Uterus (tissue), 4 donors: ENCODE data around the gene COL5A3. TPM values are rescaled to one million over a fixed set of nuclear protein-coding genes. Genes with fewer than 3 reads are reported as not detected.

Experiments used
- DNase-seq, 2 donors: peaks; one replicate each; pipeline ENCODE4 v3.0.0-alpha.2; 2019 to 2020
- H3K27ac ChIP-seq, 2 donors: fragments of 200-600 bp; sonication (generic); 1 replicate in 1 of 2; 2 replicates in 1 of 2; pipeline ENCODE4 v1.5.1; 2016 to 2018
- H3K27me3 ChIP-seq, 2 donors: fragments of 200-600 bp; sonication (generic); one replicate each; pipeline ENCODE4 v1.5.1; 2018 to 2019; ENCODE audit warnings: control low read depth in 1 of 2
- H3K36me3 ChIP-seq, 2 donors: fragments of 200-600 bp; sonication (generic); one replicate each; pipeline ENCODE4 v1.5.1; 2019; ENCODE audit warnings: control low read depth in 1 of 2
- H3K4me1 ChIP-seq, 2 donors: fragments of 200-600 bp; sonication (generic); one replicate each; pipeline ENCODE4 v1.5.1; 2018 to 2019; ENCODE audit warnings: control low read depth in 1 of 2
- H3K4me3 ChIP-seq, 2 donors: fragments of 200-600 bp; sonication (generic); 1 replicate in 1 of 2; 2 replicates in 1 of 2; pipeline ENCODE4 v1.5.1; 2018 to 2019; ENCODE audit warnings: mild to moderate bottlenecking in 1 of 2
- H3K9me3 ChIP-seq, 2 donors: fragments of 200-600 bp; sonication (generic); one replicate each; pipeline ENCODE4 v1.5.1; 2019; ENCODE audit warnings: control low read depth in 1 of 2
- POLR2A ChIP-seq, 2 donors: fragments of 450-650 bp; IDR thresholded peaks; one replicate each; pipeline ENCODE4 v1.6.1; 2016; ENCODE audit warnings: antibody characterized with exemption in 2 of 2, mild to moderate bottlenecking in 1 of 2, moderate library complexity in 1 of 2
- intact Hi-C: fragments of 100-400 bp; cut with DNase I; formaldehyde crosslinking; loops from one replicate; pipeline ENCODE4 v1.15.1; 2023; ENCODE audit warnings: low total_unique reads
- total RNA-seq, 4 donors: library from RNA; depleted of rRNA in 3 of 4; stranded (reverse); fragments of >200 nt in 3 of 4; gene quantifications; one replicate each; pipeline versions ENCODE4 v1.1.0 to v1.2.4, GENCODE V29; 2014 to 2023
- TF ChIP-seq, protein P1 (sequence below), 4 experiments: fragments of 200-600 bp in 2 of 4; fragments of 450-650 bp in 2 of 4; sonication (generic) in 2 of 4; IDR thresholded peaks; one replicate each; pipeline ENCODE4 v1.5.1; 2016 to 2019; ENCODE audit warnings: antibody characterized with exemption in 4 of 4, mild to moderate bottlenecking in 2 of 4, moderate library complexity in 1 of 4
- donor health status: DM: yes; HTN: yes; CAD: no.

Gene COL5A3
- total RNA-seq, 4 donors from 2014 or later = 12.6 to 43.3 (median 25.6) TPM

DNA sequence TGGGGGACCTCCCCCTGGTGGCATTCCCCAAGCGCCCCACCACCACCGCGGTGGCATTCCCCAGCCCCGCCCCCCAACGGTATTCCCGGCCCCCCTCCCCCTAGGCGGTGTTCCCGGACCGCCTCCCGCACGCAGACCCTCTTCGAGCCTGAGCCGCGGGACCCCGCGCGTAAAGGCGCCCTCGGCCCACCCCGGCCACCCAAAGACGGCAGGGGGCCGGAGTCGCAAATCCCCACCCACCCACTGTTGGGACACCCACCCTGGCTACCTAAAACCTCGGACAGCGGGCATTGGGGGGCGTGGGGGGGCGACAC lies 96.3 kb downstream of the COL5A3 start:
- no peak for DNase-seq
- no peaks in the 10 kb centered on the region for H3K4me1 ChIP-seq
- H3K9me3 ChIP-seq = no peaks in the 10 kb centered on the region
- H3K4me3 ChIP-seq = peak overlapping the region; percentile 31 to 36
- H3K27ac ChIP-seq = no peak overlapping the region
- no peaks in the 10 kb centered on the region for H3K36me3 ChIP-seq
- TF ChIP-seq, protein P1, sequence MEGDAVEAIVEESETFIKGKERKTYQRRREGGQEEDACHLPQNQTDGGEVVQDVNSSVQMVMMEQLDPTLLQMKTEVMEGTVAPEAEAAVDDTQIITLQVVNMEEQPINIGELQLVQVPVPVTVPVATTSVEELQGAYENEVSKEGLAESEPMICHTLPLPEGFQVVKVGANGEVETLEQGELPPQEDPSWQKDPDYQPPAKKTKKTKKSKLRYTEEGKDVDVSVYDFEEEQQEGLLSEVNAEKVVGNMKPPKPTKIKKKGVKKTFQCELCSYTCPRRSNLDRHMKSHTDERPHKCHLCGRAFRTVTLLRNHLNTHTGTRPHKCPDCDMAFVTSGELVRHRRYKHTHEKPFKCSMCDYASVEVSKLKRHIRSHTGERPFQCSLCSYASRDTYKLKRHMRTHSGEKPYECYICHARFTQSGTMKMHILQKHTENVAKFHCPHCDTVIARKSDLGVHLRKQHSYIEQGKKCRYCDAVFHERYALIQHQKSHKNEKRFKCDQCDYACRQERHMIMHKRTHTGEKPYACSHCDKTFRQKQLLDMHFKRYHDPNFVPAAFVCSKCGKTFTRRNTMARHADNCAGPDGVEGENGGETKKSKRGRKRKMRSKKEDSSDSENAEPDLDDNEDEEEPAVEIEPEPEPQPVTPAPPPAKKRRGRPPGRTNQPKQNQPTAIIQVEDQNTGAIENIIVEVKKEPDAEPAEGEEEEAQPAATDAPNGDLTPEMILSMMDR (IDR thresholded peaks at IDR 0.05) = no peak
- no peak for TF ChIP-seq POLR2A (IDR thresholded peaks at IDR 0.05)
- H3K27me3 ChIP-seq = peaks cover 0 to 6% of the 10 kb centered on the region in 2 donors
- intact Hi-C loops = no loop called here

DNA sequence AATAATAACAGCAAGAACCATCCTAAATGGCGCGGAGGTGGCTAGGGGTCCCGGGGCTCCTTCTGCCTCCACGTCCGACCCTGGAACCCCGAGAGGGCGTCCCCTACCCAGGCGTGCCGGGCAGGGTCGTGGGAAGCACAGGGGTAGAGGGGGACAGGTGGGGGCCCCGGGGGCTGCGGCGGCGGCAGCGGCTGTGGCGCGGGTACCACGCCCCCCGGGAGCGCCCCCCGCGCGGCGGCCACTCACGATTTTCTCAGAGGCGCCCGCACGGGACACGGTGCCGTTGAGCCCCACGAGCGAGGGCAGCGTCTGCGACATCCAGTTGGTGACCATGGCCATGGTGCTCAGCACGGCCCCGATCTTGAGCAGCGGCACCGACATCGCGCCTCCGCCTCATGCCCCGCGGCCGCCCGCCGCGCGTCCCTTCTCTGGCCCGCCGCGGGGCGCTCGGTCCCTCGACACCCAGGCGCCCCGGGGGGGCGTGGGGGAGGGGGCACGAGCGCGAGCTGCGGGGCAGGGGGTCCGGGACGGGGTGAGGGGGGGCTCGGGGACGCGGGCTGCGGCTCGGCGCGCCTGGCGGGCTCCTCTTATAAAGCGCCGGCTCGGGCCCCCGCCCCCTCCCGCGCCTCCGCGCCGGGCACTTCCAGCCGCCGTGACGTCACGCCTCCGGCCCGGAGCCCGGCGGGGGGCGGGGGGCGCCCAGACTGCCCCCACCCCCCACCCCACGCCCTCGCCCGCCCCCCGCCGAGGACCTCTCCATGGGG lies 96.9 kb downstream of the COL5A3 start:
- H3K27ac ChIP-seq = no peak overlapping the region
- peak in 1 of 2 donors; percentile 19 for DNase-seq
- peaks cover 0 to 6% of the 10 kb centered on the region in 2 donors for H3K27me3 ChIP-seq
- no peaks in the 10 kb centered on the region for H3K36me3 ChIP-seq
- peak overlapping the region; percentile 31 to 36 for H3K4me3 ChIP-seq
- intact Hi-C loops = no loop called here
- H3K9me3 ChIP-seq = no peaks in the 10 kb centered on the region
- no peaks in the 10 kb centered on the region for H3K4me1 ChIP-seq
- TF ChIP-seq, protein P1 (IDR thresholded peaks at IDR 0.05) = no peak
- TF ChIP-seq POLR2A (IDR thresholded peaks at IDR 0.05) = no peak

DNA sequence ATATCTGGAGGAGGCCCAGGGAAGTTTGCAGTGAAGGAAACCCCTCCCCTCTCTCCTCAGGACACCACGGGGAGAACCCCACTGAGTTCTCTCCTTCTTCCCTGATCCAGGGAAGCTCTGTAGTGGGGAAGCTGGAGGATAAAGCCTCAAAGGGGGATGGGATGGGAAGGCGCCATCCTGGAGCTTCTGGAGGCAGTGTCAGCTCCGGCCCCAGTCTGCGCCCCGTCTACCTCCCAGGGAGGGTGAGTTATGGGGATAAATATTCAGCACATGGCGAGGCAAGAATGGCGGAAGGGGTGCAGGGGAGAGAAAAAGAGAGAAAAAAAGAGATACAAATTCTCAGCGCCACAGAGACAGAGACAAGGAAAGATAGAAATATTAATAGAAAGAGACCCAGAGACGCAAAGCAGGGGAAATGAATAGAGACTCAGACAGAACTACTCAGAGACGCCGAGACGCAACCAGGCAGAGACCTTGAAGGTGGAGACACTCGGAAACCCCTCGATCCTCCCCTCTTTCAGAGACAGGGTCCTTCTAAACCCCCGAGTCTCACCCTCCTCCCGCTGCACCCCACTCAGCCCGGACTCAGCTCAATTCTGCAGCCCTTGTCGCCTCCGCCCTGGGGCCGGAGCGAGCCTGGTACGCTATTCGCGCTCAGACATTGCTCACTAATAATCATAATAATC lies 97.6 kb downstream of the COL5A3 start:
- H3K9me3 ChIP-seq = no peaks in the 10 kb centered on the region
- no peaks in the 10 kb centered on the region for H3K36me3 ChIP-seq
- peaks cover 0 to 6% of the 10 kb centered on the region in 2 donors for H3K27me3 ChIP-seq
- H3K4me3 ChIP-seq = no peak overlapping the region
- no peak for DNase-seq
- H3K27ac ChIP-seq = no peak overlapping the region
- H3K4me1 ChIP-seq = no peaks in the 10 kb centered on the region
- no peak for TF ChIP-seq POLR2A (IDR thresholded peaks at IDR 0.05)
- TF ChIP-seq, protein P1 (IDR thresholded peaks at IDR 0.05) = no peak
- intact Hi-C loops = no loop called here

DNA sequence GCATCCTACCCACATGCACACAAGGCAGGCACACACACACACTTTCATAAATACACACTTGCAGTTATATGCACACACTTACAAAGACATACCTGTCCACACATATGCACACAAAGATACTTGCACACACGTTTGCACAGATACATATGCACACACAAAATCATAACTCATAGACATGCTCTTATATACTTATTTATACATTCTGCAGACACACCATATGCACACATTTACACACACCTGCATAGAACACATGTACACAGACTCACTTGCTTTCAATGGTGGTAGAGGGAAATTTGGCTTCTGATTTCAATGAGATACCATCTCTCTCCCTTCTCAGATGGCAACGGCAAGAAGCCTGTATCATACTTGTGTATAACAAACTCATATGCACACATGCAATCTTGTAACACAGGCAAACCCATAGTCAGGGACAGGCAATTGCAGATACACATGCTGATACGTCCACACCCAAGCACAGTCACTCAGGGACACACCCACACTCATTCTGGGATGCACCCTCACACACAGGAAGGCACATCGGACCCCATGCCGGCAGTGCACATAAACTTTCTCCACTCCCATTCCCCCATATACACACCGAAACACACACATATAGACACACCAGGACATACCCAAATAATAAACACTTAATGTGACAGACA lies 98.6 kb downstream of the COL5A3 start:
- peaks cover 0 to 6% of the 10 kb centered on the region in 2 donors for H3K27me3 ChIP-seq
- no peak overlapping the region for H3K27ac ChIP-seq
- H3K4me1 ChIP-seq = no peaks in the 10 kb centered on the region
- H3K9me3 ChIP-seq = no peaks in the 10 kb centered on the region
- H3K36me3 ChIP-seq = no peaks in the 10 kb centered on the region
- H3K4me3 ChIP-seq = no peak overlapping the region
- DNase-seq = no peak
- TF ChIP-seq, protein P1 (IDR thresholded peaks at IDR 0.05) = no peak
- intact Hi-C loops = no loop called here

DNA sequence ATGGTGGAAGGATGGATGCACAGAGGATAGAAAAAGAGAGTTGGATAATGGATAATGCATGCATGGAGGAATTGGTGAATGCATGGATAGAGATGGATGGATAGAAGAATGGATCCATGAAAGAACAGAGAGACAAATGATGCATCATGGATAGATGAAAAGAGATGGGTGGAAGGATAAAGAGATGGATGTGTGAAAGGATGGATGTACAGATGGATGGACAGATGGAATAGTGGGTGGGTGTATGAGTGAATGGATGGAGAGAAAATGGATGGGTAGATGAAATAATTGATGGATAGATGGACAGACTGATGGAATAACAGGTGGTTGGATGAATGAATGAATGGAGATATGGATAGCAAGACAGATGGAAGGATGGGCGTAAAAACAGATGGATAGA lies 99.7 kb downstream of the COL5A3 start:
- peaks cover 0 to 6% of the 10 kb centered on the region in 2 donors for H3K27me3 ChIP-seq
- no peaks in the 10 kb centered on the region for H3K9me3 ChIP-seq
- no peak for DNase-seq
- no peaks in the 10 kb centered on the region for H3K4me1 ChIP-seq
- H3K4me3 ChIP-seq = no peak overlapping the region
- no peaks in the 10 kb centered on the region for H3K36me3 ChIP-seq
- intact Hi-C loops = no loop called here
- no peak for TF ChIP-seq POLR2A (IDR thresholded peaks at IDR 0.05)
- TF ChIP-seq, protein P1 (IDR thresholded peaks at IDR 0.05) = no peak
- no peak overlapping the region for H3K27ac ChIP-seq
